K562 (cell line): ENCODE measurements around the gene IKZF4. TPM values are rescaled to one million over a fixed set of nuclear protein-coding genes. Genes with fewer than 3 reads are reported as not detected.

Experiments
- ARHGAP35 ChIP-seq: fragments of 450-650 bp; IDR thresholded peaks from 2 replicates; pipeline ENCODE4 v1.6.1; 2018; ENCODE audit not compliant: partially characterized antibody
- BMI1 ChIP-seq: fragments of 150-350 bp; IDR thresholded peaks from 2 replicates; pipeline ENCODE4 v1.6.1; 2014; ENCODE audit warnings: low read length
- ELF4 ChIP-seq: fragments of 450-650 bp; formaldehyde crosslinking; IDR thresholded peaks from 2 replicates; pipeline ENCODE4 v1.4.0; 2022; ENCODE audit warnings: missing genetic modification characterization
- FOXK1 ChIP-seq: sonication (generic); formaldehyde crosslinking; IDR thresholded peaks from 2 replicates; pipeline ENCODE4 v1.8.0; 2022; ENCODE audit warnings: missing genetic modification reagents, mild to moderate bottlenecking, borderline replicate concordance
- GABPA ChIP-seq: fragments of 200-800 bp; sonication (Bioruptor generic); conservative IDR thresholded peaks from 2 replicates; pipeline ENCODE4 v1.6.1; 2016; ENCODE audit warnings: low read depth, missing genetic modification characterization, missing compliant biosample characterization
- GATAD2B ChIP-seq: fragments of 450-650 bp; IDR thresholded peaks from 2 replicates; pipeline ENCODE4 v1.6.1; 2017; ENCODE audit warnings: mild to moderate bottlenecking, borderline replicate concordance
- HDAC2 ChIP-seq: fragments of 450-650 bp; IDR thresholded peaks from 2 replicates; pipeline ENCODE4 v1.6.1; 2016; ENCODE audit warnings: mild to moderate bottlenecking
- KDM2B ChIP-seq: fragments of 250-450 bp; sonication (Bioruptor Pico); IDR thresholded peaks from 2 replicates; pipeline ENCODE4 v1.8.0; 2021; ENCODE audit warnings: mild to moderate bottlenecking, moderate library complexity
- PHB ChIP-seq: fragments of 250-450 bp; sonication (Bioruptor Pico); IDR thresholded peaks from 2 replicates; pipeline ENCODE4 v1.5.0; 2021
- POLR2AphosphoS5 ChIP-seq: IDR thresholded peaks from 2 replicates; pipeline ENCODE4 v1.6.1; 2011; ENCODE audit warnings: mild to moderate bottlenecking, low read depth, low read length, moderate library complexity; ENCODE audit not compliant: control insufficient read depth, insufficient read depth
- SMAD1 ChIP-seq: fragments of 150-350 bp; IDR thresholded peaks from 2 replicates; pipeline ENCODE4 v1.6.1; 2014; ENCODE audit warnings: low read length, low read depth; ENCODE audit not compliant: partially characterized antibody
- TARDBP ChIP-seq: fragments of 450-650 bp; IDR thresholded peaks from 2 replicates; pipeline ENCODE4 v1.6.1; 2016
- THRAP3 ChIP-seq: fragments of 450-650 bp; IDR thresholded peaks from 2 replicates; pipeline ENCODE4 v1.6.1; 2016; ENCODE audit warnings: mild to moderate bottlenecking, inconsistent platforms, borderline replicate concordance
- ZKSCAN3 ChIP-seq: fragments of 250-450 bp; sonication (Bioruptor Pico); IDR thresholded peaks from 2 replicates; pipeline ENCODE4 v1.4.0; 2020
- ZNF12 ChIP-seq: sonication (generic); formaldehyde crosslinking; IDR thresholded peaks from 2 replicates; pipeline ENCODE4 v1.4.0; 2020; ENCODE audit warnings: mild to moderate bottlenecking, missing genetic modification reagents
- ZNF507 ChIP-seq: conservative IDR thresholded peaks from 2 replicates; pipeline ENCODE4 v1.6.1; 2017; ENCODE audit warnings: missing genetic modification characterization, missing compliant biosample characterization
- ZNF583 ChIP-seq: fragments of 250-450 bp; sonication (Bioruptor Pico); IDR thresholded peaks from 2 replicates; pipeline ENCODE4 v1.4.0; 2020
- ZNF75A ChIP-seq: fragments of 450-650 bp; formaldehyde crosslinking; IDR thresholded peaks from 2 replicates; pipeline ENCODE4 v1.4.0; 2020; ENCODE audit warnings: mild to moderate bottlenecking
- polyA plus RNA-seq, 8 experiments: library from polyadenylated mRNA; depleted of rRNA in 4 of 8; stranded (reverse) in 5 of 8; unstranded in 3 of 8; fragments of >200 nt; fragmentation: Nextera tagmentation in 2 of 8; fragmentation: Illumina TruSeq in 1 of 8; extraction: Ambion mirVana in 2 of 8; extraction: Trizol in 1 of 8; gene quantifications; 2 replicates each; pipeline versions ENCODE4 v1.2.1 to v1.2.3, GENCODE V29; 2011 to 2014; ENCODE audit warnings: inconsistent platforms in 1 of 8, missing spikeins in 1 of 8
- total RNA-seq, 7 experiments: library from RNA; depleted of rRNA in 6 of 7; stranded (reverse); fragments of >200 nt in 6 of 7; fragmentation: Illumina TruSeq in 2 of 7; extraction: Trizol in 2 of 7; gene quantifications; 2 replicates each; pipeline versions ENCODE4 v1.2.1 to v1.2.3, GENCODE V29; 2011 to 2021; ENCODE audit warnings: low replicate concordance in 1 of 7
- TF ChIP-seq, protein P1 (sequence below): fragments of 250-450 bp; sonication (Bioruptor Pico); IDR thresholded peaks from 2 replicates; pipeline ENCODE4 v1.9.0; 2021; ENCODE audit warnings: mild to moderate bottlenecking, inconsistent platforms
- TF ChIP-seq, protein P2 (sequence below): fragments of 450-650 bp; IDR thresholded peaks from 2 replicates; pipeline ENCODE4 v1.7.1; 2018; ENCODE audit warnings: mild to moderate bottlenecking, low read depth; ENCODE audit not compliant: partially characterized antibody
- TF ChIP-seq, protein P3 (sequence below): fragments of 250-450 bp; sonication (Bioruptor Pico); IDR thresholded peaks from 2 replicates; pipeline ENCODE4 v1.4.0; 2020; ENCODE audit warnings: mild to moderate bottlenecking, moderate library complexity, borderline replicate concordance

IKZF4 gene
- total and polyA plus RNA-seq, 9 of the 15 experiments (the other 6 are each of a cell fraction or from before 2014, with no cell fraction given): 1.9 to 16.3 (median 3.6) TPM

DNA sequence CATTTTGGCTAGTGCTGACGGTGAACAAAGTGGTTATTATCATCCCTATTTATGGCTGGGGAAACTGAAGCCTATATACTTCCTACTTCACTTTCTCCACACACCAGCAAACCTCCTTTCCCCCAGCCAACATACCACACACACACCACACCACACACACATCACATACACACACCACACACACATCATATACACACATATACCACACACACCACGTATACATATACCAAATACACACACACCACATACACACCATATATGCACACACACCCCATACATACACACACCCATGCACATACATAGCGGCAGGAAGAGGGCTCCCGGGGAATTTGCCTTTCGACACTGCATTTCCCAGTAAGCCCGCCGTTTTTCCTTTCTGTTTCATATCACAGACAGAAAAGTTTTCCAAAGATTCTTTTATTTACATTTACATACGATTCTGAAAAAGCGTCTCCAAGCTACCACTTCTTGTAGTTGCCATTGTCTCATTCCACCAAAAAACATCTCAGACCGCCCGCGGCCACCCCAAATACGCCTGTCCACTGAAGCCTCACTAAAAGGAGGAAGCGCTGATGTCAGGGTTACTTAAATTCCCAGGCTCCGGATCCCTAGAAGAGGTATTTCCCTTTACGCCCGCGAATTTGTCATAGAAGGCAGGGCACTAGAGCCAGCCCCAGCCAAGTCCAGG, 47.8 kb upstream of the IKZF4 start (continued):
- peak; percentile 71 for TF ChIP-seq HDAC2
- TF ChIP-seq ZNF507 (tag): no peak
- no peak for TF ChIP-seq PHB
- TF ChIP-seq ZKSCAN3 (CRISPR knock-in tag): no peak
- TF ChIP-seq ARHGAP35: peak; percentile 83
- TF ChIP-seq ZNF12: no peak
- 0 out of 2 replicates have a peak, but pooled peaks have one; percentile 14 for TF ChIP-seq ZNF583 (CRISPR knock-in tag)
- no peak for TF ChIP-seq KDM2B (CRISPR knock-in tag)
- TF ChIP-seq, protein P1, sequence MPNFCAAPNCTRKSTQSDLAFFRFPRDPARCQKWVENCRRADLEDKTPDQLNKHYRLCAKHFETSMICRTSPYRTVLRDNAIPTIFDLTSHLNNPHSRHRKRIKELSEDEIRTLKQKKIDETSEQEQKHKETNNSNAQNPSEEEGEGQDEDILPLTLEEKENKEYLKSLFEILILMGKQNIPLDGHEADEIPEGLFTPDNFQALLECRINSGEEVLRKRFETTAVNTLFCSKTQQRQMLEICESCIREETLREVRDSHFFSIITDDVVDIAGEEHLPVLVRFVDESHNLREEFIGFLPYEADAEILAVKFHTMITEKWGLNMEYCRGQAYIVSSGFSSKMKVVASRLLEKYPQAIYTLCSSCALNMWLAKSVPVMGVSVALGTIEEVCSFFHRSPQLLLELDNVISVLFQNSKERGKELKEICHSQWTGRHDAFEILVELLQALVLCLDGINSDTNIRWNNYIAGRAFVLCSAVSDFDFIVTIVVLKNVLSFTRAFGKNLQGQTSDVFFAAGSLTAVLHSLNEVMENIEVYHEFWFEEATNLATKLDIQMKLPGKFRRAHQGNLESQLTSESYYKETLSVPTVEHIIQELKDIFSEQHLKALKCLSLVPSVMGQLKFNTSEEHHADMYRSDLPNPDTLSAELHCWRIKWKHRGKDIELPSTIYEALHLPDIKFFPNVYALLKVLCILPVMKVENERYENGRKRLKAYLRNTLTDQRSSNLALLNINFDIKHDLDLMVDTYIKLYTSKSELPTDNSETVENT (CRISPR knock-in tag): 0 out of 2 replicates have a peak, but pooled peaks have one; percentile 12
- no peak for TF ChIP-seq GABPA (tag)
- TF ChIP-seq, protein P2, sequence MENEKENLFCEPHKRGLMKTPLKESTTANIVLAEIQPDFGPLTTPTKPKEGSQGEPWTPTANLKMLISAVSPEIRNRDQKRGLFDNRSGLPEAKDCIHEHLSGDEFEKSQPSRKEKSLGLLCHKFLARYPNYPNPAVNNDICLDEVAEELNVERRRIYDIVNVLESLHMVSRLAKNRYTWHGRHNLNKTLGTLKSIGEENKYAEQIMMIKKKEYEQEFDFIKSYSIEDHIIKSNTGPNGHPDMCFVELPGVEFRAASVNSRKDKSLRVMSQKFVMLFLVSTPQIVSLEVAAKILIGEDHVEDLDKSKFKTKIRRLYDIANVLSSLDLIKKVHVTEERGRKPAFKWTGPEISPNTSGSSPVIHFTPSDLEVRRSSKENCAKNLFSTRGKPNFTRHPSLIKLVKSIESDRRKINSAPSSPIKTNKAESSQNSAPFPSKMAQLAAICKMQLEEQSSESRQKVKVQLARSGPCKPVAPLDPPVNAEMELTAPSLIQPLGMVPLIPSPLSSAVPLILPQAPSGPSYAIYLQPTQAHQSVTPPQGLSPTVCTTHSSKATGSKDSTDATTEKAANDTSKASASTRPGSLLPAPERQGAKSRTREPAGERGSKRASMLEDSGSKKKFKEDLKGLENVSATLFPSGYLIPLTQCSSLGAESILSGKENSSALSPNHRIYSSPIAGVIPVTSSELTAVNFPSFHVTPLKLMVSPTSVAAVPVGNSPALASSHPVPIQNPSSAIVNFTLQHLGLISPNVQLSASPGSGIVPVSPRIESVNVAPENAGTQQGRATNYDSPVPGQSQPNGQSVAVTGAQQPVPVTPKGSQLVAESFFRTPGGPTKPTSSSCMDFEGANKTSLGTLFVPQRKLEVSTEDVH: peak; percentile 53
- TF ChIP-seq SMAD1: no peak
- no peak for TF ChIP-seq ZNF75A
- TF ChIP-seq THRAP3: peak; percentile 98
- 0 out of 2 replicates have a peak, but pooled peaks have one; percentile 78 for TF ChIP-seq TARDBP
- TF ChIP-seq FOXK1 (CRISPR knock-in tag): 0 out of 2 replicates have a peak, but pooled peaks have one; percentile 55
- TF ChIP-seq BMI1: no peak
- TF ChIP-seq POLR2AphosphoS5: peak; percentile 31; the same call in 1 of the 2 replicates
- no peak for TF ChIP-seq GATAD2B
- TF ChIP-seq, protein P3, sequence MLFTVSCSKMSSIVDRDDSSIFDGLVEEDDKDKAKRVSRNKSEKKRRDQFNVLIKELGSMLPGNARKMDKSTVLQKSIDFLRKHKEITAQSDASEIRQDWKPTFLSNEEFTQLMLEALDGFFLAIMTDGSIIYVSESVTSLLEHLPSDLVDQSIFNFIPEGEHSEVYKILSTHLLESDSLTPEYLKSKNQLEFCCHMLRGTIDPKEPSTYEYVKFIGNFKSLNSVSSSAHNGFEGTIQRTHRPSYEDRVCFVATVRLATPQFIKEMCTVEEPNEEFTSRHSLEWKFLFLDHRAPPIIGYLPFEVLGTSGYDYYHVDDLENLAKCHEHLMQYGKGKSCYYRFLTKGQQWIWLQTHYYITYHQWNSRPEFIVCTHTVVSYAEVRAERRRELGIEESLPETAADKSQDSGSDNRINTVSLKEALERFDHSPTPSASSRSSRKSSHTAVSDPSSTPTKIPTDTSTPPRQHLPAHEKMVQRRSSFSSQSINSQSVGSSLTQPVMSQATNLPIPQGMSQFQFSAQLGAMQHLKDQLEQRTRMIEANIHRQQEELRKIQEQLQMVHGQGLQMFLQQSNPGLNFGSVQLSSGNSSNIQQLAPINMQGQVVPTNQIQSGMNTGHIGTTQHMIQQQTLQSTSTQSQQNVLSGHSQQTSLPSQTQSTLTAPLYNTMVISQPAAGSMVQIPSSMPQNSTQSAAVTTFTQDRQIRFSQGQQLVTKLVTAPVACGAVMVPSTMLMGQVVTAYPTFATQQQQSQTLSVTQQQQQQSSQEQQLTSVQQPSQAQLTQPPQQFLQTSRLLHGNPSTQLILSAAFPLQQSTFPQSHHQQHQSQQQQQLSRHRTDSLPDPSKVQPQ (CRISPR knock-in tag): no peak
- peak; percentile 97 for TF ChIP-seq ELF4 (CRISPR knock-in tag)
